ENCODE measurements around the gene CYP2W1. TPM values are rescaled to one million over a fixed set of nuclear protein-coding genes. Genes with fewer than 3 reads are reported as not detected.

The CYP2W1 gene
- total RNA-seq, 1 experiment from 2014 or later, result not detected

DNA sequence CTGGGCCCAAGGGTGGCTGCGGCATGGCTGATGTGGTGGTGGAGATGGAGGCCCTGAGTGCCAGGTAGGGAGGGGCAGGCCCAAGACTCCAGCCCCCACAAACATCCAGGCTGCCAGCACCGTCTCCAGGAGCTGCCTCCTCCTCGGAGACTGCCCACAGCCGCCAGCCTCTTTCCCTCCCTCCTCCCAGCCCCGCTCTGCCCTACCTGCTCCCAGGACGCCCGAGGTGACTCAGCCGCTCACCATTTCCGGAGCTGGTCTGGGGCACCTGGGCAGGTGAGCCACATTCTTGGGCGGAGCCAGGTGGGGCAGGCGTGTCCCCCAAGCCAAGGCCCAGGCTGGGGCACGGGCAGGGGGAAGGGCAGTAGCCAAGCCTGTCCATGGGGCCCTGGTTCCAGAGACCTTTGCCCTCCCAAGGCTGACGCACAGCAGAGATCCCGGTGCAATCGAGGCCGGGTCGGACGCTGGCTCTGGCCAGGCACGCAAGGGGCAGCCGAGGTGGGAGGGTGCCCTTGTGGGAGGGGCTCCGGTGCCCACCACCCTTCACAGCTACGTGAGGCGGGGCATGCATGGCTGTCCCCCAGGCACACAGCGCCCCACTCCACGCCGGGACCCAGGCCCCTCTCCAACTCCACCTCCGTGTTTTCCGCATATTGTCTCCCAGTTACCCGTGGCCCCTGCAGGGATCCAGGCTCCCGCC lies 37.3 kb upstream of the CYP2W1 start (continued):
- TF ChIP-seq, protein P1, sequence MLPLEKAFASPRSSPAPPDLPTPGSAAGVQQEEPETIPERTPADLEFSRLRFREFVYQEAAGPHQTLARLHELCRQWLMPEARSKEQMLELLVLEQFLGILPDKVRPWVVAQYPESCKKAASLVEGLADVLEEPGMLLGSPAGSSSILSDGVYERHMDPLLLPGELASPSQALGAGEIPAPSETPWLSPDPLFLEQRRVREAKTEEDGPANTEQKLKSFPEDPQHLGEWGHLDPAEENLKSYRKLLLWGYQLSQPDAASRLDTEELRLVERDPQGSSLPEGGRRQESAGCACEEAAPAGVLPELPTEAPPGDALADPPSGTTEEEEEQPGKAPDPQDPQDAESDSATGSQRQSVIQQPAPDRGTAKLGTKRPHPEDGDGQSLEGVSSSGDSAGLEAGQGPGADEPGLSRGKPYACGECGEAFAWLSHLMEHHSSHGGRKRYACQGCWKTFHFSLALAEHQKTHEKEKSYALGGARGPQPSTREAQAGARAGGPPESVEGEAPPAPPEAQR (CRISPR knock-in tag; IDR thresholded peaks at IDR 0.05), result no peak
- TF ChIP-seq IRF2 (CRISPR knock-in tag; IDR thresholded peaks at IDR 0.05; ENCODE audit: borderline replicate concordance, low read depth), result no peak
- TF ChIP-seq ZNF281 (CRISPR knock-in tag; IDR thresholded peaks at IDR 0.05), result 0 out of 2 replicates have a peak, but pooled peaks have one; percentile 51
- TF ChIP-seq, protein P2, sequence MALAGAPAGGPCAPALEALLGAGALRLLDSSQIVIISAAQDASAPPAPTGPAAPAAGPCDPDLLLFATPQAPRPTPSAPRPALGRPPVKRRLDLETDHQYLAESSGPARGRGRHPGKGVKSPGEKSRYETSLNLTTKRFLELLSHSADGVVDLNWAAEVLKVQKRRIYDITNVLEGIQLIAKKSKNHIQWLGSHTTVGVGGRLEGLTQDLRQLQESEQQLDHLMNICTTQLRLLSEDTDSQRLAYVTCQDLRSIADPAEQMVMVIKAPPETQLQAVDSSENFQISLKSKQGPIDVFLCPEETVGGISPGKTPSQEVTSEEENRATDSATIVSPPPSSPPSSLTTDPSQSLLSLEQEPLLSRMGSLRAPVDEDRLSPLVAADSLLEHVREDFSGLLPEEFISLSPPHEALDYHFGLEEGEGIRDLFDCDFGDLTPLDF (CRISPR knock-in tag; IDR thresholded peaks at IDR 0.05), result no peak
- 0 out of 2 replicates have a peak, but pooled peaks have one; percentile 6 for TF ChIP-seq TP53 (CRISPR knock-in tag; IDR thresholded peaks at IDR 0.05)
- TF ChIP-seq, protein P3, sequence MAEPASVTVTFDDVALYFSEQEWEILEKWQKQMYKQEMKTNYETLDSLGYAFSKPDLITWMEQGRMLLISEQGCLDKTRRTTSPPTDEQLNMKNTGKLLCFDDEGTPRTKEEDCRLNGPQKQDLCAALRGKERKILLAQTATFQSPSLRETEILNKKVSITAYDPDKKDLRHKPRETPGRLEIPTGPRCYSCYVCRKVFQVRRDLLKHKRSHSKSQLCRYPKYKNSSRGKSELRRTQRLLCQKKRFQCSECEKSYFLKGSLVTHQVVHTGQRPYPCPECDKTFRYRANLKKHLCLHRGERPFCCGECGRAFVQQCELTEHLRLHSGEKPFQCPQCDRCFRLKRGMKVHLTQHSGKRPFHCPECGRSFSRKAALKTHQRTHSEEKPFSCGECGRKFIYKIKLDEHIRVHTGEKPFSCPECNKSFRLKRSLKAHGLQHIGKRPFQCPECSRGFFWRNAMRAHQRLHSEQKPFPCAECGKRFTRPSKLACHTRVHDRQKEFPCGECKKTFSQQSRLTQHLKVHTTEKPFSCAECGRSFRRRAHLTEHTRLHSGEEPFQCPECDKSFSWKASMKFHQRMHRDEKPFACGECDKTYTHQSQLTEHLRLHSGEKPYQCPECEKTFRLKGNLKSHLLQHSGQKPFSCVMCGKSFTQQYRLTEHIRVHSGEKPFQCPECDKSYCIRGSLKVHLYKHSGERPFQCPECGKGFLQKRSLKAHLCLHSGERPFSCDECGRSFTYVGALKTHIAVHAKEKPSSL (CRISPR knock-in tag; conservative IDR thresholded peaks at IDR 0.05), result no peak
- TF ChIP-seq, protein P4, sequence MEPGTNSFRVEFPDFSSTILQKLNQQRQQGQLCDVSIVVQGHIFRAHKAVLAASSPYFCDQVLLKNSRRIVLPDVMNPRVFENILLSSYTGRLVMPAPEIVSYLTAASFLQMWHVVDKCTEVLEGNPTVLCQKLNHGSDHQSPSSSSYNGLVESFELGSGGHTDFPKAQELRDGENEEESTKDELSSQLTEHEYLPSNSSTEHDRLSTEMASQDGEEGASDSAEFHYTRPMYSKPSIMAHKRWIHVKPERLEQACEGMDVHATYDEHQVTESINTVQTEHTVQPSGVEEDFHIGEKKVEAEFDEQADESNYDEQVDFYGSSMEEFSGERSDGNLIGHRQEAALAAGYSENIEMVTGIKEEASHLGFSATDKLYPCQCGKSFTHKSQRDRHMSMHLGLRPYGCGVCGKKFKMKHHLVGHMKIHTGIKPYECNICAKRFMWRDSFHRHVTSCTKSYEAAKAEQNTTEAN (CRISPR knock-in tag; IDR thresholded peaks at IDR 0.05), result no peak
- TF ChIP-seq ZNF263 (CRISPR knock-in tag; IDR thresholded peaks at IDR 0.05; ENCODE audit: low read depth), result no peak
- TF ChIP-seq RORB (CRISPR knock-in tag; IDR thresholded peaks at IDR 0.05), result no peak
- TF ChIP-seq ZNF512 (CRISPR knock-in tag; IDR thresholded peaks at IDR 0.05; ENCODE audit: borderline replicate concordance), result no peak
- no peak for TF ChIP-seq AR (CRISPR knock-in tag; IDR thresholded peaks at IDR 0.05)
- no peak for TF ChIP-seq CTCF (IDR thresholded peaks at IDR 0.05)
- TF ChIP-seq NR3C1 (CRISPR knock-in tag; conservative IDR thresholded peaks at IDR 0.05; ENCODE audit: low read depth), result no peak
- no peak for TF ChIP-seq ELF4 (CRISPR knock-in tag; IDR thresholded peaks at IDR 0.05; ENCODE audit: low read depth)
- no peak for TF ChIP-seq ZNF219 (CRISPR knock-in tag; IDR thresholded peaks at IDR 0.05; ENCODE audit: borderline replicate concordance)
- peak; percentile 64 for TF ChIP-seq ZNF121 (CRISPR knock-in tag; IDR thresholded peaks at IDR 0.05)
- no peak for TF ChIP-seq ZNF317 (CRISPR knock-in tag; IDR thresholded peaks at IDR 0.05; ENCODE audit: borderline replicate concordance, low read depth)
- TF ChIP-seq ATF6 (CRISPR knock-in tag; IDR thresholded peaks at IDR 0.05), result no peak
- TF ChIP-seq ATF3 (CRISPR knock-in tag; conservative IDR thresholded peaks at IDR 0.05), result no peak
- TF ChIP-seq NR1H2 (CRISPR knock-in tag; IDR thresholded peaks at IDR 0.05), result no peak
